Astrocyte (in vitro differentiated cells and primary cell): ENCODE data around the gene SUSD5. TPM values are rescaled to one million over a fixed set of nuclear protein-coding genes. Genes with fewer than 3 reads are reported as not detected.

Experiments
- DNase-seq: peaks from one replicate; pipeline ENCODE4 v3.0.0-alpha.2; 2010; ENCODE audit warnings: low read depth
- FAIRE-seq: peaks from 2 replicates; lab custom pipeline; 2011; peaks lifted over from hg19 to GRCh38; lab: Jason Lieb, UNC
- H2AFZ ChIP-seq: 2 replicates; pipeline ENCODE4 v1.6.0; 2012; ENCODE audit warnings: low read depth, low read length, inconsistent platforms
- H3K27ac ChIP-seq: 2 replicates; pipeline ENCODE4 v1.5.1; 2011; ENCODE audit warnings: low read depth, low read length, inconsistent platforms
- H3K27me3 ChIP-seq: 2 replicates; pipeline ENCODE4 v1.6.0; 2011; ENCODE audit warnings: low read length, inconsistent platforms; ENCODE audit not compliant: insufficient read depth
- H3K36me3 ChIP-seq: 2 replicates; pipeline ENCODE4 v1.5.1; 2011; ENCODE audit warnings: low read length, inconsistent platforms; ENCODE audit not compliant: insufficient read depth
- H3K4me1 ChIP-seq: 2 replicates; pipeline ENCODE4 v1.5.1; 2011; ENCODE audit warnings: low read length, inconsistent platforms; ENCODE audit not compliant: insufficient read depth
- H3K4me2 ChIP-seq: 2 replicates; pipeline ENCODE4 v1.6.0; 2012; ENCODE audit warnings: low read length, inconsistent platforms
- H3K4me3 ChIP-seq: 2 replicates; pipeline ENCODE4 v1.5.1; 2011; ENCODE audit warnings: low read depth, mild to moderate bottlenecking, low read length, inconsistent platforms; ENCODE audit not compliant: insufficient read depth
- H3K79me2 ChIP-seq: 2 replicates; pipeline ENCODE4 v1.6.0; 2012; ENCODE audit warnings: mild to moderate bottlenecking, low read length, inconsistent platforms; ENCODE audit not compliant: insufficient read depth
- H3K9ac ChIP-seq: 2 replicates; pipeline ENCODE4 v1.6.0; 2012; ENCODE audit warnings: mild to moderate bottlenecking, low read length, inconsistent platforms
- H3K9me3 ChIP-seq: 2 replicates; pipeline ENCODE4 v1.5.1; 2012; ENCODE audit warnings: low read depth, mild to moderate bottlenecking, low read length, inconsistent platforms; ENCODE audit not compliant: insufficient read depth
- H4K20me1 ChIP-seq: 2 replicates; pipeline ENCODE4 v1.6.0; 2012; ENCODE audit warnings: low read length, inconsistent platforms; ENCODE audit not compliant: insufficient read depth
- H3K27ac Mint-ChIP-seq: one replicate; pipeline ENCODE4 v1.8.0; 2021; ENCODE audit warnings: mild to moderate bottlenecking, mixed read lengths; ENCODE audit not compliant: unreplicated experiment
- H3K27me3 Mint-ChIP-seq: one replicate; pipeline ENCODE4 v1.8.0; 2021; ENCODE audit warnings: low read depth, mixed read lengths; ENCODE audit not compliant: unreplicated experiment
- H3K36me3 Mint-ChIP-seq: one replicate; pipeline ENCODE4 v1.8.0; 2021; ENCODE audit warnings: low read depth, mixed read lengths; ENCODE audit not compliant: unreplicated experiment
- H3K4me1 Mint-ChIP-seq: one replicate; pipeline ENCODE4 v1.8.0; 2021; ENCODE audit warnings: low read depth, mixed read lengths; ENCODE audit not compliant: unreplicated experiment
- H3K4me3 Mint-ChIP-seq: one replicate; pipeline ENCODE4 v1.8.0; 2021; ENCODE audit warnings: mild to moderate bottlenecking, moderate library complexity, mixed read lengths; ENCODE audit not compliant: unreplicated experiment
- H3K9me3 Mint-ChIP-seq: one replicate; pipeline ENCODE4 v1.8.0; 2021; ENCODE audit warnings: mild to moderate bottlenecking, mixed read lengths; ENCODE audit not compliant: unreplicated experiment
- EZH2 ChIP-seq: IDR thresholded peaks from 2 replicates; pipeline ENCODE4 v1.6.1; 2012; ENCODE audit warnings: mild to moderate bottlenecking, low read length, inconsistent platforms; ENCODE audit not compliant: insufficient read depth
- total RNA-seq: library from RNA; stranded (reverse); gene quantifications from 2 replicates; pipeline ENCODE4 v1.2.1, GENCODE V29; 2021
- TF ChIP-seq, protein P1 (sequence below): IDR thresholded peaks from 2 replicates; pipeline ENCODE4 v1.5.1; 2011; ENCODE audit warnings: low read depth, mild to moderate bottlenecking, inconsistent platforms, low read length, moderate library complexity; ENCODE audit not compliant: insufficient read depth

The SUSD5 gene
- total RNA-seq, 1 donor from 2014 or later: 2.8 TPM

GRCh38 chr3:33117461-33117860 is 101.1 kb downstream of the SUSD5 start:
- TF ChIP-seq, protein P1, sequence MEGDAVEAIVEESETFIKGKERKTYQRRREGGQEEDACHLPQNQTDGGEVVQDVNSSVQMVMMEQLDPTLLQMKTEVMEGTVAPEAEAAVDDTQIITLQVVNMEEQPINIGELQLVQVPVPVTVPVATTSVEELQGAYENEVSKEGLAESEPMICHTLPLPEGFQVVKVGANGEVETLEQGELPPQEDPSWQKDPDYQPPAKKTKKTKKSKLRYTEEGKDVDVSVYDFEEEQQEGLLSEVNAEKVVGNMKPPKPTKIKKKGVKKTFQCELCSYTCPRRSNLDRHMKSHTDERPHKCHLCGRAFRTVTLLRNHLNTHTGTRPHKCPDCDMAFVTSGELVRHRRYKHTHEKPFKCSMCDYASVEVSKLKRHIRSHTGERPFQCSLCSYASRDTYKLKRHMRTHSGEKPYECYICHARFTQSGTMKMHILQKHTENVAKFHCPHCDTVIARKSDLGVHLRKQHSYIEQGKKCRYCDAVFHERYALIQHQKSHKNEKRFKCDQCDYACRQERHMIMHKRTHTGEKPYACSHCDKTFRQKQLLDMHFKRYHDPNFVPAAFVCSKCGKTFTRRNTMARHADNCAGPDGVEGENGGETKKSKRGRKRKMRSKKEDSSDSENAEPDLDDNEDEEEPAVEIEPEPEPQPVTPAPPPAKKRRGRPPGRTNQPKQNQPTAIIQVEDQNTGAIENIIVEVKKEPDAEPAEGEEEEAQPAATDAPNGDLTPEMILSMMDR: no peak
- TF ChIP-seq EZH2: no peak
- DNase-seq (no peak), FAIRE-seq (no peak)
- H3K27me3 ChIP-seq: no peaks in the 10 kb centered on the region
- Mint-ChIP-seq H3K27me3 (no peaks in the 10 kb centered on the region), H3K36me3 (peaks cover 15% of the 10 kb centered on the region), H3K4me1 (peaks cover 7% of the 10 kb centered on the region), H3K4me3 (no peak overlapping the region), H3K9me3 (no peaks in the 10 kb centered on the region), H3K27ac (no peak overlapping the region)
- H3K79me2 ChIP-seq: peaks cover 43% of the 10 kb centered on the region
- H2AFZ ChIP-seq: no peak overlapping the region
- peaks cover 7% of the 10 kb centered on the region for H3K36me3 ChIP-seq
- H3K4me1 ChIP-seq: peaks cover 2% of the 10 kb centered on the region
- H3K4me2 ChIP-seq: no peak overlapping the region
- no peak overlapping the region for H3K27ac ChIP-seq
- H3K9me3 ChIP-seq: no peaks in the 10 kb centered on the region
- no peak overlapping the region for H3K4me3 ChIP-seq
- peaks cover 24% of the 10 kb centered on the region for H4K20me1 ChIP-seq
- no peak overlapping the region for H3K9ac ChIP-seq

GRCh38 chr3:33115024-33115768 is 103.4 kb downstream of the SUSD5 start:
- peak overlapping the region; percentile 85 for H3K4me2 ChIP-seq
- no peaks in the 10 kb centered on the region for H3K27me3 Mint-ChIP-seq
- H3K27ac ChIP-seq: peak overlapping the region; percentile 81
- H3K4me1 Mint-ChIP-seq: peaks cover 7% of the 10 kb centered on the region
- DNase-seq (peak; percentile 92), FAIRE-seq (no peak)
- no peaks in the 10 kb centered on the region for H3K9me3 ChIP-seq
- peak overlapping the region; percentile 85 for H3K4me3 Mint-ChIP-seq
- H3K4me3 ChIP-seq: peak overlapping the region; percentile 62
- peaks cover 24% of the 10 kb centered on the region for H4K20me1 ChIP-seq
- H3K27me3 ChIP-seq: no peaks in the 10 kb centered on the region
- peaks cover 37% of the 10 kb centered on the region for H3K79me2 ChIP-seq
- H3K9ac ChIP-seq: peak overlapping the region; percentile 76
- H3K36me3 ChIP-seq: no peaks in the 10 kb centered on the region
- peaks cover 3% of the 10 kb centered on the region for H3K36me3 Mint-ChIP-seq
- no peak for TF ChIP-seq EZH2
- TF ChIP-seq, protein P1: no peak
- H3K9me3 Mint-ChIP-seq: no peaks in the 10 kb centered on the region
- peak overlapping the region; percentile 81 for H2AFZ ChIP-seq
- H3K27ac Mint-ChIP-seq: peak overlapping the region; percentile 89
- peaks cover 2% of the 10 kb centered on the region for H3K4me1 ChIP-seq

GRCh38 chr3:33114622-33115023 is 104.0 kb downstream of the SUSD5 start:
- H4K20me1 ChIP-seq: peaks cover 20% of the 10 kb centered on the region
- peaks cover 2% of the 10 kb centered on the region for H3K4me1 ChIP-seq
- FAIRE-seq (no peak), DNase-seq (no peak)
- TF ChIP-seq, protein P1: no peak
- TF ChIP-seq EZH2: no peak
- H2AFZ ChIP-seq: peak overlapping the region; percentile 81
- H3K4me2 ChIP-seq: peak overlapping the region; percentile 85
- H3K36me3 ChIP-seq: no peaks in the 10 kb centered on the region
- Mint-ChIP-seq H3K27me3 (no peaks in the 10 kb centered on the region), H3K4me1 (peaks cover 7% of the 10 kb centered on the region), H3K9me3 (no peaks in the 10 kb centered on the region), H3K4me3 (peak overlapping the region; percentile 85), H3K27ac (peak overlapping the region; percentile 89), H3K36me3 (peaks cover 2% of the 10 kb centered on the region)
- no peaks in the 10 kb centered on the region for H3K27me3 ChIP-seq
- H3K9ac ChIP-seq: peak overlapping the region; percentile 76
- H3K9me3 ChIP-seq: no peaks in the 10 kb centered on the region
- peak overlapping the region; percentile 81 for H3K27ac ChIP-seq
- H3K4me3 ChIP-seq: peak overlapping the region; percentile 62
- peaks cover 37% of the 10 kb centered on the region for H3K79me2 ChIP-seq
